ENCODE results near the gene ATG2A.

ATG2A gene

GRCh38 chr11:64870176-64870892, 46.7 kb downstream of the ATG2A start:
- Histone ChIP-seq H3K36me3 (ENCODE audit: insufficient read depth, low read length) (peaks cover 5% of the 10 kb centered on the region; the same call in 1 of the 2 replicates), H3K4me3 (ENCODE audit: low read depth, low read length) (peak overlapping the region; percentile 19; the same call in 1 of the 2 replicates), H3K79me2 (ENCODE audit: control insufficient read depth, insufficient read depth, low read length, unreplicated experiment) (peaks cover 68% of the 10 kb centered on the region), H3K4me1 (ENCODE audit: control insufficient read depth, insufficient read depth, low read length, unreplicated experiment) (peaks cover 51% of the 10 kb centered on the region), H3K27me3 (ENCODE audit: insufficient read depth, low read length) (no peaks in the 10 kb centered on the region), H2AFZ (ENCODE audit: low read length, unreplicated experiment) (no peak overlapping the region), H3K27ac (ENCODE audit: low read depth, low read length) (peak overlapping the region; percentile 92)

- Histone ChIP-seq H3K27ac (ENCODE audit: low read depth, low read length) (peak overlapping the region; percentile 92), H3K27me3 (ENCODE audit: insufficient read depth, low read length) (no peaks in the 10 kb centered on the region), H2AFZ (ENCODE audit: low read length, unreplicated experiment) (no peak overlapping the region), H3K4me1 (ENCODE audit: control insufficient read depth, insufficient read depth, low read length, unreplicated experiment) (peaks cover 58% of the 10 kb centered on the region), H3K36me3 (ENCODE audit: insufficient read depth, low read length) (peaks cover 5% of the 10 kb centered on the region; the same call in 1 of the 2 replicates), H3K79me2 (ENCODE audit: control insufficient read depth, insufficient read depth, low read length, unreplicated experiment) (peaks cover 68% of the 10 kb centered on the region), H3K4me3 (ENCODE audit: low read depth, low read length) (peak overlapping the region; percentile 19; the same call in 1 of the 2 replicates)
These were observed 47.3 kb downstream of the ATG2A start for GRCh38 chr11:64869571-64870175.

DNA sequence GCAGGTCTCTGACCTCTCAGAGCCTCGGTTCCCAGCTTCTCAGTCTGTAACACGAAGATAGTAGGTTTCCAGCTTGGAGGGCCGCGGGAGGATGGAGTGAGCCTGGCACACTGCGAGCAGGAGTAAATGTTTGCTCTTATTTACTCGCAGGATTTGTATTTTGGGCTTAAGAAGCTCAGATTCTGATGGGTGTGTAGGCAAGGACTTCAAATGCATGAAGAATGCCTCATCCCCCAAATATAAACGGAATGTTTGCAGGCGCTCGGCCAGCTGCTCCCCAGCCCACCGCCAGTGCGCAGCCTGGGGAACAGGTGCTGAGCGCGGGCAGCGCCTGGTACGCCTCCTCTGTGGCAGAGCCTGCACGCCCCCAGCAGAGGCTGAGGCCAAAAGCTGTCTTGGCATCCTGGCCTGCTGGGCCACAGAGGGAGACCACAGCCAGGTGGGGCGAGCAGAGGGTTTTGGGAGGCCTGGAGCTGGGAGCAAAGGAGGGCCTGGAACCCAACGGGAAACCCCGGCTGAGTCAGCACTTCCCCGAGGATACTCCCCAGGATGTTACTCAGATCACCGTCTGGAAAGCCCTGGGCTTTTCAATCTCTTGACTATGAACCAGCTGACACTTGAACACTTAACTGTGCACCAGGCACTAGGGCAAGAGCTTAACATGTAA, 48.0 kb downstream of the ATG2A start:
- peaks cover 67% of the 10 kb centered on the region for H3K79me2 ChIP-seq (ENCODE audit: control insufficient read depth, insufficient read depth, low read length, unreplicated experiment)
- no peak overlapping the region for H2AFZ ChIP-seq (ENCODE audit: low read length, unreplicated experiment)
- H3K4me1 ChIP-seq (ENCODE audit: control insufficient read depth, insufficient read depth, low read length, unreplicated experiment) = peaks cover 64% of the 10 kb centered on the region
- peaks cover 5% of the 10 kb centered on the region; the same call in 1 of the 2 replicates for H3K36me3 ChIP-seq (ENCODE audit: insufficient read depth, low read length)
- H3K27ac ChIP-seq (ENCODE audit: low read depth, low read length) = peak overlapping the region; percentile 92
- H3K4me3 ChIP-seq (ENCODE audit: low read depth, low read length) = 0 out of 2 replicates have a peak overlapping the region, but pooled peaks have one; percentile 19
- no peaks in the 10 kb centered on the region for H3K27me3 ChIP-seq (ENCODE audit: insufficient read depth, low read length)

GRCh38 chr11:64867748-64868462, 49.1 kb downstream of the ATG2A start:
- Histone ChIP-seq H3K27me3 (ENCODE audit: insufficient read depth, low read length) (no peaks in the 10 kb centered on the region), H3K27ac (ENCODE audit: low read depth, low read length) (peak overlapping the region; percentile 92; the same call in 1 of the 2 replicates), H3K79me2 (ENCODE audit: control insufficient read depth, insufficient read depth, low read length, unreplicated experiment) (peaks cover 73% of the 10 kb centered on the region), H3K36me3 (ENCODE audit: insufficient read depth, low read length) (peaks cover 5% of the 10 kb centered on the region; the same call in 1 of the 2 replicates), H2AFZ (ENCODE audit: low read length, unreplicated experiment) (no peak overlapping the region), H3K4me1 (ENCODE audit: control insufficient read depth, insufficient read depth, low read length, unreplicated experiment) (peaks cover 75% of the 10 kb centered on the region), H3K4me3 (ENCODE audit: low read depth, low read length) (no peak overlapping the region)

DNA sequence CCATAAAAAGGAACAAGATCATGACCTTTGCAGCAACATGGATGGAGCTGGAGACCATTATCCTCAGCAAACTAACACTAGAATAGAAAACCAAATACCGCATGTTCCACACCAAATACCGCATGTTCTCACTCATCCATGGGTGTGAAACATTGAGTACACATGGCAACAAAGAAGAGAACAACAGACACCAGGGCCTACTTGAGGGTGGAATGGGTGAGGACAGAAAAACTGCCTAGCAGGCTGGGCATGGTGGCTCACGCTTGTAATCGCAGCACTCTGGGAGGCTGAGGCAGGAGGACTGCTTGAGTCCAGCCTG, 50.9 kb downstream of the ATG2A start:
- Histone ChIP-seq H3K4me1 (ENCODE audit: control insufficient read depth, insufficient read depth, low read length, unreplicated experiment) (peaks cover 78% of the 10 kb centered on the region), H3K4me3 (ENCODE audit: low read depth, low read length) (no peak overlapping the region), H2AFZ (ENCODE audit: low read length, unreplicated experiment) (no peak overlapping the region), H3K27ac (ENCODE audit: low read depth, low read length) (peak overlapping the region; percentile 95), H3K36me3 (ENCODE audit: insufficient read depth, low read length) (peaks cover 5% of the 10 kb centered on the region; the same call in 1 of the 2 replicates), H3K27me3 (ENCODE audit: insufficient read depth, low read length) (no peaks in the 10 kb centered on the region), H3K79me2 (ENCODE audit: control insufficient read depth, insufficient read depth, low read length, unreplicated experiment) (peaks cover 79% of the 10 kb centered on the region)

DNA sequence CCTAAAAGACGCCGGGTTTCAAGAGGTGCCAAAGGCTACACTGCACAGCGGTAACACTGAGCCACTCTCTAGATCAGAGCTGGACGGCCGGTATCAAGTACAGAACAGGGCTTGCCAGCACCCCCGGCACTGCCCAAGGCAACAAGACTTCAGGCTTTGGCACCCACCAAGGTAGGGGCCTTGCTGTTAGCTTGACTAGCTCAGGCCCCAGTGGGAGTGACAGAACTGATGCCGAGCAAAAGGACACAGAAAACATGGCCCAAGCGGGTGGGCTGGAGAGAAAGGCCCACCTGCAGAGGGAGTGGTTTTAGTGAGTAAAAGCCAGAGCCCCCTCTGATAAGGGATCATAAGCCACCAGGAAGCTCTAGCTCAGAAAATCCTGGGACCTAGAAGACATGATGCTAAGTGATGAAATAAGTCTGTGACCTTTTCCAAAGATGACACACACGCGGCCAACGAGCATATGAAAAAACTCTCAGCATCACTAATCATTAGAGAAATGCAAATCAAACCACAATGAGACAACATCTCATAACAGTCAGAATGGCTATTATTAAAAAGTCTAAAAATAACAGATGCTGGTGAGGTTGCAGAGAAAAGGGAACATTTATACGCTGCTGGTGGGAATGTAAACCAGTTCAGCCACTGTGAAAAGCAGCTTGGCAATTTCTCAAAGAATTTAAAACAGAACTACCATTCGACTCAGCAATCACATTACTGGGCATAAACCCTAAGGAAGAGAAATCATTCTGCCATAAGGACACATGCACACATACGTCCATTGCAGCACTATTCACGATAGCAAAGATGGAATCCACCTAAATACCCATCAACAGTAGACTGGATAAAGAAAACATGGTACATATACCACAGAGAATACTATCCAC, 51.5 kb downstream of the ATG2A start:
- H3K27ac ChIP-seq (ENCODE audit: low read depth, low read length) = peak overlapping the region; percentile 95
- no peaks in the 10 kb centered on the region for H3K27me3 ChIP-seq (ENCODE audit: insufficient read depth, low read length)
- H3K4me3 ChIP-seq (ENCODE audit: low read depth, low read length) = peak overlapping the region; percentile 18; the same call in 1 of the 2 replicates
- no peak overlapping the region for H2AFZ ChIP-seq (ENCODE audit: low read length, unreplicated experiment)
- H3K4me1 ChIP-seq (ENCODE audit: control insufficient read depth, insufficient read depth, low read length, unreplicated experiment) = peaks cover 71% of the 10 kb centered on the region
- peaks cover 5% of the 10 kb centered on the region; the same call in 1 of the 2 replicates for H3K36me3 ChIP-seq (ENCODE audit: insufficient read depth, low read length)
- H3K79me2 ChIP-seq (ENCODE audit: control insufficient read depth, insufficient read depth, low read length, unreplicated experiment) = peaks cover 75% of the 10 kb centered on the region

DNA sequence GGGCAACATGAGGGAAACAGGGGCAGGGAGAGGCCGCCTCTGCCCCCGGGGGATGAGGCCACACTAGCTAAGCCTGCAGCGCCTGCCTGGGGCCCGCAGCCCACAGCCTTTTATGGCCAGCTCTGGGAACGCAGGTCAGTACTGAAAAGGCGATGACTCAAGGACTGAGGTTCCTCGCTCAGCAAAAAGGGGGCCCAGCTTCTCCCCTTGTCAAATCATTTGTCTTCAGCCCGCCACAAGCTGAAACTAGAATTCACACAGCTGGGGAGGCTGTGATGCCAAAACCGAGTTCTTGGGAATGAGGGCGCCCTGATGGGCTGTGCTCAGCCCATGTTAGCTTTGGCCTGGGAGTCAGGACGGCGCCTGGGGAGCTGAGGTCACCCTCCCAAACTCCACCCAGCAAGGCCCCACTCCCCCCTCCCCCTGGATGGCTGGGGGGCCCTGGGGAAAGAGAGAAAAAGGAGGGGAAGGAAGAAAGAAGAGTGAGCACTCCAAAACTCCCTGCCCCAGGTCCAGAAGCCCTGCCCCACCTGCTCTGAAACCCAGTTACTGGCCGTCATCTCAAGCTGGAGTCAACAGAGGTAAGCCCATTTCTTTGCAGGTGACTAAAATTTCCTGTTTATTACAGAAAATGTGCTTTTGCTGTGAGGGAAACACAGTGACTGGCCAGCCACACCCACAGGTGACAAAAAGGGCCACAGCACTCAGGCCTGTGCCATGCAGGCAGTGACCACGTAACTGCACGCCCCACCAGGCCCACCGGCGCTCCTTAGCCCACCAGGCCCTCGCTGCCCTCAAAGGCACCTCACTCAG, 52.3 kb downstream of the ATG2A start:
- H3K27ac ChIP-seq (ENCODE audit: low read depth, low read length) = peak overlapping the region; percentile 95
- peaks cover 5% of the 10 kb centered on the region; the same call in 1 of the 2 replicates for H3K36me3 ChIP-seq (ENCODE audit: insufficient read depth, low read length)
- H3K4me3 ChIP-seq (ENCODE audit: low read depth, low read length) = peak overlapping the region; percentile 34; the same call in 1 of the 2 replicates
- peaks cover 69% of the 10 kb centered on the region for H3K79me2 ChIP-seq (ENCODE audit: control insufficient read depth, insufficient read depth, low read length, unreplicated experiment)
- H3K4me1 ChIP-seq (ENCODE audit: control insufficient read depth, insufficient read depth, low read length, unreplicated experiment) = peaks cover 63% of the 10 kb centered on the region
- H3K27me3 ChIP-seq (ENCODE audit: insufficient read depth, low read length) = no peaks in the 10 kb centered on the region
- no peak overlapping the region for H2AFZ ChIP-seq (ENCODE audit: low read length, unreplicated experiment)

DNA sequence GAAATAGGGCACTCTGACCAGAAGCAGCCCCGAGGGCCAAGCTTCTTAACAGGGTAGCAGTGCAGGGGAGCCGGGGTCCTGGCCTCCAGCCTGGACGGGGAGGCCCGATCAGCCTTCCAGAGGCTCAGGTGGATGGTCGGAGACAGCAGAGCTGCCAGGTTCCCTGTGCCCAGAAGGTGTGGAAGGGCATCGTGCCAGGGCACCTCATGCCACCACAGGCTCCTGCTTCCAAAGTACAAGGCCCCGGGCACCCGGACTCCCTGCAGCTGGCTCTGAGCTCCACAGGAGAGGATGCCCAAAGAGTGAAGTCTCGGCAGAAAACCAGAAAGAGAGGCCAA, 52.9 kb downstream of the ATG2A start:
- H3K4me3 ChIP-seq (ENCODE audit: low read depth, low read length) = peak overlapping the region; percentile 34; the same call in 1 of the 2 replicates
- no peak overlapping the region for H2AFZ ChIP-seq (ENCODE audit: low read length, unreplicated experiment)

DNA sequence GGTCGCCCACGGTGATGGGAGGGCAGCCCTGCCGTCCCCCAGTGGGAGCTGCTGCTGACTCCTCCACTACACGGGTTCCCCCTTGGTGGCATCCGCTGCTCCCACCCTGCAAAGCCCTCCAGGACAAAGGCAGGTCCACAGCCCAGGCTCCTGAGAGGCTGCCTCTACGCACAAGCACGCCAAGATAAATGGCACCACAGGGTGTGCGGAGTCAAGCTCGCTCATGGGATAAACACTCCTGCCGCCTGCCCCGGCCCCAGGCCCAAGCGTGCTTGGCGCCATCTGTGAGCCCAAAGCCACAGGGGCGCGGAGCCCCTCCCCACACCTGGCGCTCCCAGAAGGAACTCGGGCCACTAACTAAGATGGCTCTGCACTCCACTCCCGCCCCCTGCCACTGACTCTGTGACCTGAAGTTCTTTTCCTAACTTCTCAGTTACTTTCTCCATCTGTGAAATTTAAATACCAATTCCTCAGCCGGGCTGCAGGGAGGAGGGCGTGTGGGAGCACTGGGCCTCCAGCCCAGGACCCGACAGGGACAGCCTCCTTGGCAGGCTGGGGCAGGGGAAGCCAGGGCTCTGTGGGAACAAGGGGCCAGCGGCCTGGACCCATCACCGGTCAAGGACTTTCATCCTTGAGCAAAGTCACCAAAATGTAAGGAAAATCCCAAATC, 53.5 kb downstream of the ATG2A start:
- Histone ChIP-seq H2AFZ (ENCODE audit: low read length, unreplicated experiment) (no peak overlapping the region), H3K4me1 (ENCODE audit: control insufficient read depth, insufficient read depth, low read length, unreplicated experiment) (peaks cover 54% of the 10 kb centered on the region), H3K27ac (ENCODE audit: low read depth, low read length) (peak overlapping the region; percentile 95), H3K79me2 (ENCODE audit: control insufficient read depth, insufficient read depth, low read length, unreplicated experiment) (peaks cover 64% of the 10 kb centered on the region), H3K27me3 (ENCODE audit: insufficient read depth, low read length) (no peaks in the 10 kb centered on the region), H3K36me3 (ENCODE audit: insufficient read depth, low read length) (peaks cover 5% of the 10 kb centered on the region; the same call in 1 of the 2 replicates), H3K4me3 (ENCODE audit: low read depth, low read length) (peak overlapping the region; percentile 34; the same call in 1 of the 2 replicates)

More for the DNA sequence above, 52.9 kb downstream of the ATG2A start:
- Histone ChIP-seq H3K27me3 (ENCODE audit: insufficient read depth, low read length) (no peaks in the 10 kb centered on the region), H3K36me3 (ENCODE audit: insufficient read depth, low read length) (peaks cover 5% of the 10 kb centered on the region; the same call in 1 of the 2 replicates), H3K27ac (ENCODE audit: low read depth, low read length) (peak overlapping the region; percentile 95), H3K4me1 (ENCODE audit: control insufficient read depth, insufficient read depth, low read length, unreplicated experiment) (peaks cover 57% of the 10 kb centered on the region), H3K79me2 (ENCODE audit: control insufficient read depth, insufficient read depth, low read length, unreplicated experiment) (peaks cover 69% of the 10 kb centered on the region)

Data from ACC112 (cell line).